ENCODE measurements around the gene OSBPL6.
"Not testable (repeated sequence)": the region's sequence is repeated elsewhere in the genome, so short reads cannot be mapped to it uniquely, and the experiment has no call there.

OSBPL6 gene

DNA sequence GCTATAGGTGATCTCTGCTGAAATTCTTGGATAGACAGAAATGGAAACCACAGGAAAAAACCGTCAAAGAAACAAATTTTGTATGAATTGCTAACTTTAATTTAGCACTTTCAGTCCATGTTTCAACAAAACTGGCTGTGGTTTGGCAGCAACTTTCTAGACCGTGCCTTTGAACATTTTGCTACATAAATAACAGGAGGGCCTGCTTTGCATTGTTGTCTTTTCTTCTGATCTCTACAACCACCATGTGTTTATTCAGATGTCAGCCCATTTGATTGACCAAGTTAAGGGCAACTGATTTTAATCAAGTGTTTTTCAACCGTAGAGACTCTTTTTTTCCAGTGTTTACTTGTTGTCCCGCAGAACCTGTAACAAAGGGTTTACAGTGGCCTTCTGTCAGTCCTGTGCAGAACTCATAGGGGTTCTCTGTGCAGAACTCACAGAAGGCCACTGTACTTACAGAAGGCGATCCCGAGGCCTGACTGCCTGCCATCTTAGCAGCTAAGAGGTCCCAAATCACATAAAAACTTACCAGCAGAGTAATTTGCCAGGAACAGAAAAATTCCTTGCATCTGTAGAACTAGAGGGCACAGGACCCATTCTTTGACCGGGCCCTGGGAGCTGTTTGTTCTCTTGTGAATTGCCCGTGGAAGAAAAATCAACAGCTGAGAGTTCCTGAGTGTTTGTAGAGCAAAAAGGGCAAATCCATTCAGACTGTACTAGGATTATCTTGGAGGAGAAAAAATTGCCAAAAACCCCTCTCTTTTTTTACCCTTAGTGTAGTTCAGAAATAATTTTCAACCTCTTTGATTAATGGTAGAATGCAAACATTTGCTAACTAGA lies 136.1 kb downstream of the OSBPL6 start:
- Histone ChIP-seq H3K4me3 (ENCODE audit: insufficient read depth, low read depth, low read length) (no peak overlapping the region), H3K27ac (ENCODE audit: insufficient read depth, low read depth, low read length, poor library complexity, severe bottlenecking) (no peak overlapping the region), H3K27me3 (ENCODE audit: control insufficient read depth, insufficient read depth, low read length, poor library complexity, severe bottlenecking) (no peaks in the 10 kb centered on the region), H3K9me3 (ENCODE audit: control insufficient read depth, low read length) (no peaks in the 10 kb centered on the region), H3K4me1 (ENCODE audit: control insufficient read depth, insufficient read depth, low read length) (no peaks in the 10 kb centered on the region), H3K36me3 (ENCODE audit: control insufficient read depth, insufficient read depth, low read length) (no peaks in the 10 kb centered on the region)
- 91 to 93% methylated on average over 8 of the region's 8 CpGs for WGBS, 2 experiments

DNA sequence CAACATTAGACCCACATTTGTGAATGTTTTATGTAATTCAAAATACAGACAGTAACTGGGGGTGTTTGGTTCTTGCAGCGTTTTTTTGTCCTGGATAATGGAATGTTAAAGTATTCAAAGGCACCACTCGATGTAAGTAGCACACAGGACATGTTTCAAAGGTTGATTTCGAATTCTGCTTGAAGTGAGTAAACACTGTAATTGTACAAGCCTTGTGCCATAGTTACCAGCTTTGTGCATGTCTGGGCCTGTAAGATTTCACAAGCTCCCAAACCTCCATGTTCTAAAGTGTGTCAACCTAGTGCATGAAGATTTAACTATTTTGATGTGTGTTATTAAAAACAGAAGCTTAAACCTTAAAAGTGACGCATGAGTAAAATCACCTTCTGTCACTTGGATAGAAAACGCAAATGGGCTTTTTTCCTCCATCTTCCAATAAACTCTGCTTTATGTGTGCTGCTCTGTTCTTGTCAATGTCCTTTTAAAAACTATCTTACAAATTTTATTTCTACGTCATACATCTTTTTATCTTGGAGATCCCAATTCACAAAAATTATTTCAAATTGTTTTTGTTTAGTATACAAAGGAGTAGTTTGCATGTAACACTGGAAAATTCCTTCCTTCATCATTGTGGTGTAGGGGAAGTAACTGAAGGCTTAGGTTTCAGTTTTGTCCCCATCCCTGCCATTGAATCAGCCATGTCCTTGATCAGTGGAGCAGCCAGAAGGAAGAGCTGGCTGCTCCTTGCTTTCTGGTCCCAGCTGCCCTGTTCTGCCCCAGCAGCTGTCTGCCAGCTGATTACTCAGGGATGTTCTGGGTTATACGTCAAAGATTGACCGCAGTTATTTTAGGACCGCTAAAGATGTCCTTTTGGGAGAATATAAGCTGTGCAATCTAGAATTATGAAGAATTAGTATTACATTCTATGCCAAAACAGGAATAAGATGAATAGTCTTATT lies 137.4 kb downstream of the OSBPL6 start:
- WGBS, 2 experiments: 97% methylated on average over 8 of the region's 9 CpGs
- no peaks in the 10 kb centered on the region for H3K9me3 ChIP-seq (ENCODE audit: control insufficient read depth, low read length)
- H3K4me1 ChIP-seq (ENCODE audit: control insufficient read depth, insufficient read depth, low read length): no peaks in the 10 kb centered on the region
- no peak overlapping the region for H3K27ac ChIP-seq (ENCODE audit: insufficient read depth, low read depth, low read length, poor library complexity, severe bottlenecking)
- H3K4me3 ChIP-seq (ENCODE audit: insufficient read depth, low read depth, low read length): no peak overlapping the region
- H3K27me3 ChIP-seq (ENCODE audit: control insufficient read depth, insufficient read depth, low read length, poor library complexity, severe bottlenecking): no peaks in the 10 kb centered on the region
- H3K36me3 ChIP-seq (ENCODE audit: control insufficient read depth, insufficient read depth, low read length): no peaks in the 10 kb centered on the region

DNA sequence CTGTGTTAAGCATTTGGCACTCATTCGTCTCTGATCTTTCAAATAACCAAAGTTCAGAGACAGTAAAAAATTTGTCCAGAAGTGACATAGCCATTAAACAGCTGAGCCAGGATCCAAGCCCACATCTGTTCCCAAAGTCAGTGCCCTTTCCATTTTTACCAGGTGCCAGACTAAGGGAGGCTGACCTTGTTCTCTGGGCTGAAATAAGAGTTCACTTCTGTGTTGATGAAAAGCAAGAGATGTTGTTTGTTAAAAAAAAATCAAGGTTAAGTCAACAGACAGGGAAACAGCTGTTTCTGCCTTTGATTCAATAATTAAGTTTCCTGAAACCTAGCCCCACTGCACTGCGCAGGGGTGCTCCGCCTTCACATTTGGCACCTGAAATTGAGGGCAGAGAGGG lies 139.5 kb downstream of the OSBPL6 start:
- no peaks in the 10 kb centered on the region for H3K36me3 ChIP-seq (ENCODE audit: control insufficient read depth, insufficient read depth, low read length)
- H3K27me3 ChIP-seq (ENCODE audit: control insufficient read depth, insufficient read depth, low read length, poor library complexity, severe bottlenecking): no peaks in the 10 kb centered on the region
- no peak overlapping the region for H3K27ac ChIP-seq (ENCODE audit: insufficient read depth, low read depth, low read length, poor library complexity, severe bottlenecking)
- no peaks in the 10 kb centered on the region for H3K4me1 ChIP-seq (ENCODE audit: control insufficient read depth, insufficient read depth, low read length)
- H3K9me3 ChIP-seq (ENCODE audit: control insufficient read depth, low read length): no peaks in the 10 kb centered on the region
- no peak overlapping the region for H3K4me3 ChIP-seq (ENCODE audit: insufficient read depth, low read depth, low read length)
- 94 to 97% methylated on average over 3 of the region's 3 CpGs for WGBS, 2 experiments

DNA sequence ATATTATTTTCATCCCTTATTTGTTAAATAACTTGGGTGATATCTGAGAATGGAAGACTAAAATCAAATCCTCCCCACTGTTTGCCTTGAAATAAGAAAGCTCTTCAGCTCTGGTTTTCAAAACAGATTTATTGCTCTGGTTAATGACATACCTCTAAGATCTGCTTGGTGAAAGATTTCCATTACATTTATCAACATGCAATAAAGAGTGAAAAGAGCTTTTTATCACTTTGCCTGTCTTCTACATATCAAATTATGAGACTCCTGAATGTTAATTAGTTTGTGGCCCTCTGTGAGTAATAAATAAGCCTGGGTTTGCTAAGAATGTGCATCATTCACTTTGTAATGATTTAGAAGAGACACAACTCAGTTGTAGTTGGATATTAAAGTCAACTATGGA lies 140.9 kb downstream of the OSBPL6 start:
- no peaks in the 10 kb centered on the region for H3K9me3 ChIP-seq (ENCODE audit: control insufficient read depth, low read length)
- no peak overlapping the region for H3K27ac ChIP-seq (ENCODE audit: insufficient read depth, low read depth, low read length, poor library complexity, severe bottlenecking)
- no peaks in the 10 kb centered on the region for H3K36me3 ChIP-seq (ENCODE audit: control insufficient read depth, insufficient read depth, low read length)
- H3K4me3 ChIP-seq (ENCODE audit: insufficient read depth, low read depth, low read length): no peak overlapping the region
- no peaks in the 10 kb centered on the region for H3K27me3 ChIP-seq (ENCODE audit: control insufficient read depth, insufficient read depth, low read length, poor library complexity, severe bottlenecking)
- H3K4me1 ChIP-seq (ENCODE audit: control insufficient read depth, insufficient read depth, low read length): no peaks in the 10 kb centered on the region

DNA sequence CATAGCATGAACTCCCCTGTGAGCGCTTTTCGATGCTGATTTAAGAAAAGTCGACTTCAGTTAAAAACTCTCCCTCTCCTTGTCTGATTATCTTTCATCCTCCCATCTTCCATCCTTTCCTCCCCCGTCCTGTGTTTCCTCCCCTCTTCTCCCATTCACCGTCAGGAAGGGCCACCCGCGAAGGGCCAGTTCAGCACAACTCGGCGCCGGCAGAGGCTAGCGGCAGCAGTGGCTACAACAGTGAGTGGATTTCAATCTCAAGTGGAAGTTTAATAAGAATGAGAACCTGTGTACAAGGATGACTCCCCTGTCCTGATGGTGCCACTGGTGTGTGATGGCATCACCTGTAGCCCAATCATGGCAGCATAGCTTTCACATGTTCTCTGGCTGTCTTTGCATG lies 149.8 kb downstream of the OSBPL6 start:
- no peaks in the 10 kb centered on the region for H3K4me1 ChIP-seq (ENCODE audit: control insufficient read depth, insufficient read depth, low read length)
- 95 to 97% methylated on average over 11 of the region's 11 CpGs for WGBS, 2 experiments
- H3K9me3 ChIP-seq (ENCODE audit: control insufficient read depth, low read length): no peaks in the 10 kb centered on the region
- H3K36me3 ChIP-seq (ENCODE audit: control insufficient read depth, insufficient read depth, low read length): no peaks in the 10 kb centered on the region
- H3K4me3 ChIP-seq (ENCODE audit: insufficient read depth, low read depth, low read length): no peak overlapping the region
- no peaks in the 10 kb centered on the region for H3K27me3 ChIP-seq (ENCODE audit: control insufficient read depth, insufficient read depth, low read length, poor library complexity, severe bottlenecking)
- H3K27ac ChIP-seq (ENCODE audit: insufficient read depth, low read depth, low read length, poor library complexity, severe bottlenecking): no peak overlapping the region

DNA sequence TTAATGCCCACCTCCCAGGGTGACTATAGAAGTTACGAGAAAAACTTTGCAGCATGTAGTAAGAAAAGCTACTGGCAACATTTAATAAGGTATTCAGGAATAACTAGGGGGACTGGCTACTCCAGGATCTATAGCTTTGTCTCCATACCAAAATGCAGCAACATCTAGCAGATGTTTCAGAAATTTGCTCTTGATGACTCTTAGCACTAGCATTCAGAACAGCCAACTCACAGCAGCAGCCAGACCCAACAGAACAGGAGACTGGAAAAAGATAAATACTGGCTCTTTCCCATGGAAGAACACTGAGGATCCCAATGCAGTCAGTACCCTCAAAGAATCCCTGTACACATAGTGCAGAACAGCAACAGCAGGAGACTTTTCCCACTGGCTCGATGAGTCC lies 151.6 kb downstream of the OSBPL6 start:
- 93 to 96% methylated on average over 2 of the region's 2 CpGs for WGBS, 2 experiments
- Histone ChIP-seq H3K27me3 (ENCODE audit: control insufficient read depth, insufficient read depth, low read length, poor library complexity, severe bottlenecking) (no peaks in the 10 kb centered on the region), H3K4me1 (ENCODE audit: control insufficient read depth, insufficient read depth, low read length) (no peaks in the 10 kb centered on the region), H3K9me3 (ENCODE audit: control insufficient read depth, low read length) (no peaks in the 10 kb centered on the region), H3K36me3 (ENCODE audit: control insufficient read depth, insufficient read depth, low read length) (no peaks in the 10 kb centered on the region), H3K27ac (ENCODE audit: insufficient read depth, low read depth, low read length, poor library complexity, severe bottlenecking) (no peak overlapping the region), H3K4me3 (ENCODE audit: insufficient read depth, low read depth, low read length) (no peak overlapping the region)

DNA sequence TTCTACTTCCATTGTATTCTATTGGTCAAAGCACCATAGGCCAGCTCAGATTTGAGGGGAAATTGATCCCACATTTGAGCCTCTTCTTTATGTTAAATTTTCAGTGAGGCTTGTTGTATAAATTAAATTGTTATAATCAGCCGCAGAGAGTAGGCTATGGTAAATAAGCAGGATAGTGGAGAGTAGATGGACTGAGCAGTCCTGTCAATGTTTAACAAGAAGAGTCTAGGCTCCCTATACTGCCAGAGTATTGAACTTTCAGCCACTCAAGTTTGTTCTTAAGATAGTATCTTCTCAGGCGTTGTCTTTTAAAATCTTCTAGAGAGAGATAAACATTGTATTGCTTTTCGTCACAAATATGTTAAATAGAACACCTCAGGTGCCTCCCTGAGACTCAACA lies 155.7 kb downstream of the OSBPL6 start:
- no peaks in the 10 kb centered on the region for H3K9me3 ChIP-seq (ENCODE audit: control insufficient read depth, low read length)
- WGBS, 2 experiments: 91 to 95% methylated on average over 3 of the region's 3 CpGs
- H3K27ac ChIP-seq (ENCODE audit: insufficient read depth, low read depth, low read length, poor library complexity, severe bottlenecking): no peak overlapping the region
- H3K36me3 ChIP-seq (ENCODE audit: control insufficient read depth, insufficient read depth, low read length): no peaks in the 10 kb centered on the region
- H3K4me1 ChIP-seq (ENCODE audit: control insufficient read depth, insufficient read depth, low read length): no peaks in the 10 kb centered on the region
- no peak overlapping the region for H3K4me3 ChIP-seq (ENCODE audit: insufficient read depth, low read depth, low read length)
- H3K27me3 ChIP-seq (ENCODE audit: control insufficient read depth, insufficient read depth, low read length, poor library complexity, severe bottlenecking): no peaks in the 10 kb centered on the region

DNA sequence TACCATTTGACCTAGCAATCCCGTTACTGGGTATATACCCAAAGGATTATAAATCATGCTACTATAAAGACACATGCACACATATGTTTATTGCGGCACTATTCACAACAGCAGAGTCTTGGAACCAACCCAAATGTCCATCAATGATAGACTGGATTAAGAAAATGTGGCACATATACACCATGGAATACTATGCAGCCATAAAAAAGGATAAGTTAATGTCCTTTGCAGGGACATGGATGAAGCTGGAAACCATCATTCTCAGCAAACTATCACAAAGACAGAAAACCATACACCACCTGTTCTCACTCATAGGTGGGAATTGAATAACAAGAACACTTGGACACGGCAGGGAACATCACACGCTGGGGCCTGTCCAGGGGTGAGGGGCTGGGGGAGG lies 163.4 kb downstream of the OSBPL6 start:
- H3K27me3 ChIP-seq (ENCODE audit: control insufficient read depth, insufficient read depth, low read length, poor library complexity, severe bottlenecking); H3K27ac ChIP-seq (ENCODE audit: insufficient read depth, low read depth, low read length, poor library complexity, severe bottlenecking); H3K4me3 ChIP-seq (ENCODE audit: insufficient read depth, low read depth, low read length); H3K9me3 ChIP-seq (ENCODE audit: control insufficient read depth, low read length); H3K4me1 ChIP-seq (ENCODE audit: control insufficient read depth, insufficient read depth, low read length); H3K36me3 ChIP-seq (ENCODE audit: control insufficient read depth, insufficient read depth, low read length): not testable (repeated sequence)
- WGBS, 2 experiments: 94 to 97% methylated on average over 3 to 4 of the region's 4 CpGs

DNA sequence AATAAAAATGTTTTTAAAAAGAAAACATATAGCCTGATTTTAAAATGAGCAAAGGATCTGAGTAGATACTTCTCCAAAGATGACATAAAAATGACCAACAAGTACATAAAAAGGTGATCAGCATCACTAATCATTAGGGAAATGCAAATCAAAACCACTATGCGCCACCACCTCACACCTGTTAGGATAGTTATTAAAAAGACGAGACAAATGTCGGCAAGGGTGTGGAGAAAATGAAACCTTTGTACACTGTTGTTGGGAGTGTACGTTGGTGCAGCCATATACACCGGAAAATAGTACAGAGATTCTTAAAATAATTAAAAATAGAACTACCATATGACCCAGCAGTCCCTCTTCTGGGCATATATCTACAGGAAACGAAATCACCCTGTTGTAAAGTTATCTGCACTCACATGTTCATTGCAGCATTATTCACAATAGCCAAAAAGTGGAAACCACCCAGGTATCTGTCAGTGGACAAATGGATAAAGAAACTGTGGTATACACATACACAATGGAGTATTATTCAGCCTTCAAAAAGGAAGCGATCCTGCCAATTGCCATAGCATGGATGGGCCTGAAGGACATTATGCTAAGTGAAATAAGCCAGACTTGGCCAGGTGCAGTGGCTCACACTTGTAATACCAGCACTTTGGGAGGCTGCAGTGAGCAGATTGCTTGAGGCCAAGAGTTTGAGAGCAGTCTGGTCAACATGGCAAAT lies 165.0 kb downstream of the OSBPL6 start:
- Histone ChIP-seq H3K27ac (ENCODE audit: insufficient read depth, low read depth, low read length, poor library complexity, severe bottlenecking) (no peak overlapping the region), H3K4me1 (ENCODE audit: control insufficient read depth, insufficient read depth, low read length) (no peaks in the 10 kb centered on the region), H3K4me3 (ENCODE audit: insufficient read depth, low read depth, low read length) (no peak overlapping the region), H3K9me3 (ENCODE audit: control insufficient read depth, low read length) (no peaks in the 10 kb centered on the region), H3K27me3 (ENCODE audit: control insufficient read depth, insufficient read depth, low read length, poor library complexity, severe bottlenecking) (no peaks in the 10 kb centered on the region), H3K36me3 (ENCODE audit: control insufficient read depth, insufficient read depth, low read length) (no peaks in the 10 kb centered on the region)
- WGBS, 2 experiments: 92 to 94% methylated on average over 7 of the region's 7 CpGs

DNA sequence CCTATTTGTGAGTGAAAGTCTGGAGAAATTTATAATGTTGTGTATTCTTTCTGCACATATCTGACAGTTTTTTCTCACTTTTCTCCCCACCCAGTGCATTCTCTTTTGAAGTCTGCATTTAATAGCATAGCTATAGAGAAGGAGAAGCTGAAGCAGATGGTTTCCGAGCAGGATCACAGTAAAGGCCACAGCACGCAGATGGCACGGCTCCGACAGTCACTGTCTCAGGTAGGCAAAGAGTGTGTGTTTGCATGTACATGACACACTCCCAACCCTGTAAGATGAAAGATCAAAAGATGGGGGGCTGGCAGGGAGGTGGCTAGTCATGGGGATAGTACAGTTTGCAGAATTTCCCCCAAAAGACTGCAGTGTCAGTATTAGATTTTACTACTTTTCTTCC lies 167.3 kb downstream of the OSBPL6 start:
- Histone ChIP-seq H3K27ac (ENCODE audit: insufficient read depth, low read depth, low read length, poor library complexity, severe bottlenecking) (no peak overlapping the region), H3K27me3 (ENCODE audit: control insufficient read depth, insufficient read depth, low read length, poor library complexity, severe bottlenecking) (no peaks in the 10 kb centered on the region), H3K9me3 (ENCODE audit: control insufficient read depth, low read length) (no peaks in the 10 kb centered on the region), H3K36me3 (ENCODE audit: control insufficient read depth, insufficient read depth, low read length) (no peaks in the 10 kb centered on the region), H3K4me1 (ENCODE audit: control insufficient read depth, insufficient read depth, low read length) (no peaks in the 10 kb centered on the region), H3K4me3 (ENCODE audit: insufficient read depth, low read depth, low read length) (no peak overlapping the region)
- WGBS, 2 experiments: 96 to 97% methylated on average over 4 of the region's 4 CpGs
